HFFc6 (cell line): Measurements from ENCODE around the gene NXPH1. TPM values are rescaled to one million over a fixed set of nuclear protein-coding genes. Genes with fewer than 3 reads are reported as not detected.

Experiments
- DNase-seq: peaks from one replicate; pipeline ENCODE4 v3.0.0-alpha.2; 2018
- H3K27ac Mint-ChIP-seq: 2 replicates; pipeline ENCODE4 v1.8.0; 2020; ENCODE audit warnings: mild to moderate bottlenecking, mixed read lengths
- H3K27me3 Mint-ChIP-seq: 2 replicates; pipeline ENCODE4 v1.8.0; 2021; ENCODE audit warnings: mild to moderate bottlenecking, moderate library complexity, mixed read lengths; ENCODE audit not compliant: insufficient read depth
- H3K36me3 Mint-ChIP-seq: 2 replicates; pipeline ENCODE4 v1.8.0; 2021; ENCODE audit warnings: low read depth, mixed read lengths
- H3K4me1 Mint-ChIP-seq: 2 replicates; pipeline ENCODE4 v1.8.0; 2020; ENCODE audit warnings: low read depth, mixed read lengths
- H3K4me3 Mint-ChIP-seq: 2 replicates; pipeline ENCODE4 v1.8.0; 2020; ENCODE audit warnings: mild to moderate bottlenecking, moderate library complexity, mixed read lengths
- H3K9me3 Mint-ChIP-seq: 2 replicates; pipeline ENCODE4 v1.8.0; 2020; ENCODE audit warnings: mild to moderate bottlenecking, mixed read lengths
- CTCF ChIP-seq: fragments of 200-600 bp; sonication (generic); IDR thresholded peaks from 2 replicates; pipeline ENCODE4 v1.5.0; 2021; ENCODE audit warnings: antibody characterized with exemption, mild to moderate bottlenecking
- total RNA-seq, 6 experiments: library from RNA; stranded (reverse); fragmentation: NEBNext Ultra II Directional; extraction: Animal tissue kit (Norgen Biotek cat#: 25700); gene quantifications; 2 replicates in 1 of 6; 3 replicates in 5 of 6; pipeline ENCODE4 v1.2.3, GENCODE V29; 2021

Gene NXPH1
- total RNA-seq, 6 experiments from 2014 or later: not detected

GRCh38 chr7:8561449-8561848 lies 128.0 kb downstream of the NXPH1 start:
- Mint-ChIP-seq H3K4me3 (no peak overlapping the region), H3K27ac (no peak overlapping the region), H3K27me3 (no peaks in the 10 kb centered on the region), H3K36me3 (no peaks in the 10 kb centered on the region), H3K9me3 (peaks cover 74% of the 10 kb centered on the region), H3K4me1 (no peaks in the 10 kb centered on the region)
- no peak for DNase-seq
- TF ChIP-seq CTCF: no peak

DNA sequence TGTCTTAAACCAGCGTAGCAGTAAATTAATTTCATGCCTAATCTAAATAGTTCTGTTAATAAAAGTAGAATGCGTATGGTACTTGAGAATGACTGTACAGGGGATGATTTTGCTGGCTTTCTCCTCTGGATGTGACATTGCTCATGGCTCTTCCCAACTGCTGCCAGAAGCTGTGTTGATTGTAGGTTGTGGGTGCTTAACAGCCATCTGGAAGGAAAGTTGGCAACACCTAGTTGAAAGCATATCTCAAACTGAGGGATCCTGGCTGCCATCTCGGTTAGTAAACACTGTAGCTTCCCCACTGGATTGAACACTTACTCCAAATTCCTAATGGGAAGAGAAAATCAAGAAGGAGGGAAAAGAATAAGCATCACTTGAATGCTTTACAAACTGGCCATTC lies 130.9 kb downstream of the NXPH1 start:
- DNase-seq: no peak
- Mint-ChIP-seq H3K27me3 (no peaks in the 10 kb centered on the region), H3K9me3 (peaks cover 69% of the 10 kb centered on the region), H3K4me3 (no peak overlapping the region), H3K27ac (no peak overlapping the region), H3K36me3 (no peaks in the 10 kb centered on the region), H3K4me1 (no peaks in the 10 kb centered on the region)
- no peak for TF ChIP-seq CTCF

DNA sequence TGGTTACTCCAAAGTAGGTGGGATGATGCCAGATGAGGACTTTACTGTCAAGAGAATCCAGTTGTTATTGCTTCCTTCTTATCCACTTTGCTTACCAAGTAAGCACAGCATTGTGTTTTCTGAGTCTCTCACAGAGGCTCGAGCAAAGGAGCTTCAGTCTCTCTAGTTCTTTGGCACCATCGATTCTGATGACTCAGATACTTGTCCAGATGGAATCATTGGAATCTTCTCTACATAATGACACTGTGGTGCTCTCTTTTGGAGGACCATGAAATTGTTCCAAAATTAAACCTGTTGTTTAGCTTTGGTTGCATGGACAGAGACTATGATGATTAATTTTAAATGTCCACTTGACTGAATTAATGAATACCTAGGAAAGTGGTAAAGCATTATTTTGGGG lies 132.6 kb downstream of the NXPH1 start:
- Mint-ChIP-seq H3K27me3 (no peaks in the 10 kb centered on the region), H3K4me3 (no peak overlapping the region), H3K36me3 (no peaks in the 10 kb centered on the region), H3K27ac (no peak overlapping the region), H3K9me3 (peaks cover 56% of the 10 kb centered on the region), H3K4me1 (no peaks in the 10 kb centered on the region)
- no peak for TF ChIP-seq CTCF
- no peak for DNase-seq

GRCh38 chr7:8567626-8568025 lies 134.2 kb downstream of the NXPH1 start:
- Mint-ChIP-seq H3K27me3 (no peaks in the 10 kb centered on the region), H3K36me3 (no peaks in the 10 kb centered on the region), H3K27ac (no peak overlapping the region), H3K9me3 (peaks cover 46% of the 10 kb centered on the region), H3K4me3 (no peak overlapping the region), H3K4me1 (no peaks in the 10 kb centered on the region)
- no peak for DNase-seq
- TF ChIP-seq CTCF: no peak

DNA sequence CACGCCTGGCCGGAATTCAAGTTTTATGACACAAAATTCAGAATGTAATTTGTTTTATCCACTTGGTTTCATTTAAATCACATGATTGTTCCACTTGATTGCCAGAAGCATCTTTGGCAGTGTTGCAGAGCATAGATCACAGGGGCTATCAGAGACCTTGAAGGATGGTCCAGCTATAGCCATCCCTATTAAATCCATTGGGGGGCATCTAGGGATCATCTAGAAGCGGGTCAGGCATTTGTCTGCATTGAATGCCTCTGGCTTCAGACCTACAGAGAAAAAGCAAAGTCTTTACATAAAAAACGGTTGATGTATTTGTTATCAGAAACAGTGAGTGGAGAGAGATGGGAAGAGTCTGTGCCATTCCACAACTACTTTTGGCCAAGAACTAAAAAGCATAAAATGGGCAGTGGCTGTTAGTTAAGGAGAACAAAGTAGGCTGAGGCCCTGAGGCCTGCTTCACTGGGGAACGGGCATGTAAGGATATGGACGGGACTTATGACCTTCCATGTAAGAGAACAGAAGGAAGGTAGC lies 146.3 kb downstream of the NXPH1 start:
- no peaks in the 10 kb centered on the region for H3K4me1 Mint-ChIP-seq
- H3K36me3 Mint-ChIP-seq: peaks cover 8% of the 10 kb centered on the region
- H3K27me3 Mint-ChIP-seq: no peaks in the 10 kb centered on the region
- DNase-seq: no peak
- no peak for TF ChIP-seq CTCF
- peaks cover 72% of the 10 kb centered on the region for H3K9me3 Mint-ChIP-seq
- no peak overlapping the region for H3K4me3 Mint-ChIP-seq
- H3K27ac Mint-ChIP-seq: no peak overlapping the region

DNA sequence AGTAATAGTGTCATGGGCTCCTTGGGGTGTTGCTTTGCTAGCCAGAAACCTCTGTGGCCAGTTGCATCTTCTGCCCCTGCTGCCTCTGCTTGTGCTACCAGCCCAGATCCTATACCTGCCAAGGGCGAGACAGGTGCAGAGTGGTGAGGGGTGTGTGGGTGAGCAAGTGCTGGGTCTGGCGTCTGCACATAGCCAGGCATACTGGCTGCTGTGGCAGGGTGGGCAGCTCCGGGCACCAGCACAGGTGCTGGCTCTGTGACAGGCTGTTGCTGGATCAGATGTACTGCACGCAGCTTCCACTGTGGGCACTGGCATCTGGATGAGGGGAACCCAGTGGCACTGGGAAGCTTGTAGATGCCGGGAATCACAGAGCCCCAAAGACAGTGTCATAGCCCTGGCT lies 148.4 kb downstream of the NXPH1 start:
- Mint-ChIP-seq H3K27me3 (no peaks in the 10 kb centered on the region), H3K4me1 (no peaks in the 10 kb centered on the region)

More for the DNA sequence above, 148.4 kb downstream of the NXPH1 start:
- H3K36me3 Mint-ChIP-seq: peaks cover 8% of the 10 kb centered on the region
- no peak for TF ChIP-seq CTCF
- DNase-seq: no peak
- no peak overlapping the region for H3K4me3 Mint-ChIP-seq
- peaks cover 79% of the 10 kb centered on the region for H3K9me3 Mint-ChIP-seq
- H3K27ac Mint-ChIP-seq: no peak overlapping the region
